Measurements from ENCODE around the gene MPO.

Gene MPO

DNA sequence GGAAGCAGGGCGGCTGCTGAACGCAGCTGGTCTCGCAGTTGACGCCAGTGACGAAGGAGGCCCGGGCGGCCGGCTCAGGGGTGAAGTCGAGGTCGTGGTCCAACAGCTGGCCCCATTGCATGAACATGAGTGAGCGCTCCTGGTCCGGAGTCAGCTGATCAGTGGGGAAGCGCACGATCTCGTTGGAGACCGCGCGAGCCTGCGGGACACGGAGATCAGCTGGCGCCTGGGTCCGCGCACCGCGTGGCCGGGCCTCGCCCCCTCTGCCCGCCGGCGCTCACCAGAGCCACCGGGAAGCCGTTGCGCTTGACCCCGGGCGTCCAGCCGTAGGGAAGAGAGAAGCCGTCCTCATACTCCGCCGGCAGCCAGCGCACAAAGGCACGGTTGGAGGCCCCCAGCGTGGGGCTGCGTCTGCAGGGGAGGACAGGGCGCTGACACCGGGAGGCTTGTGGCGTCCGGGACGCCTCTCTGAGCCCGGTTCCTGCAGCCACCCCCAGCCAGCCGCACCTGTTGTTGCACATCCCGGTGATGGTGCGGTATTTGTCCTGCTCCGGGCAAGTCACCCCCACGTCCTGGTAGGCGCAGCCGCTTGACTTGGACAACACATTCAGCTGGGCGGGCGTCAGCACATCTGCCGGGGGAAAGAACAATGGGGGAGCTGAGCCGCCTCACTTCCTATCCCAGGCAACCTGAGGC lies 1.6 kb downstream of the MPO start:
- no peak for DNase-seq (ENCODE audit: low read depth)

DNA sequence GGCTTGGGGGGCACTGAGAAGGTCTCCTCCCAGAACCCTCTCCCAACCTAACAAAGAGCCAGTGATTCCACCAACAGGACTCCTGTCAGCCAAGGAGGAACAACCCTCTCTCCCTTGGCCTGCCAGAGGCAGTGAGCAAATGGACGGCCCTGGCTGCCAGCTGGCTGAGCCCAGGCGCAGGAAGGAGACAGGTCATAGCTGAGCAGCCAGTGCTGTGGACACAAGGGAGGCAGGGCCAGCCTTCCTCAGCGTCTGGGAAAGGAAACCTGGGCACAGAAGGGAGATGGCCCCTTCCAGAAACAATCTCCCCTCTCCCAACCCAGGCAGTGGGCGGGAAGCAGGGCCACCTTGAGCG lies 2.1 kb downstream of the MPO start:
- DNase-seq (ENCODE audit: low read depth): no peak

DNA sequence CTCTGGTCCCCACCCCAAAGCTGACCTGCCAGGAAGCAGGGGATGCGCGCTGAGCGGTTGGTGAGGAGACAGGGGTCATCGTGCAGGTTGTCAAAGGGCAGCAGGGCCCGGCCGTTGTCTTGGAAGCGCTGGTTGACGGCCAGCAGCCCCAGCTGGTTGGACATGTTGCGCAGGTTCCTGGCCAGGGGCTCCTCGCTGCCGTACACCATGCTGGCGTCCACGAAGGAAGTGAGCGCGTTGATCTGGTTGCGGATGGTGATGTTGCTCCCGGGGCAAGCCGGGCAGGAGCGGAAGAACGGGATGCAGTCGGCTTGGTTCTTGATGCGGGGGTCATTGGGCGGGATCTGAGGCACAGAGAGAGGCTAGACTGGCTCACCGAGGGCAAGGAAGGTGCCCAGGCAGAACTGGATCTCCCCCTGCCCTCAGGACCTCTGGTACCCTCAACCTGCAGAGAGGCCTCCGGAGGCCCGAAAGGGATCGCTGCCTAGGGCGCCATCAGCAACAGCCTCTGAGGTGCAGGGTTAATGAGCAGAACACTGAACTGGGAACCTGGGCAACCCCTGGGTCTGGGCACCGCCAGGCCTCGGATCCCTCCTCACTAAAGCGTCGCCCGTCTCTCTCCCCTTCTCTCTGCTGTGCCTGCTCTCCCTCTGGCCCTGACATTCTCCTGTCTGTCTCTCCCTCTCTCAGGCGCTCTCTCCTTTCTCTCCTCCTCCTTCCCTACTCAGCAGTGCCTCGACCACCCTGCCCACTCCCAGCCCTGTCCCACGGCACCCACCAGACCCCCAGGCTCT lies 2.7 kb downstream of the MPO start:
- DNase-seq (ENCODE audit: low read depth): no peak

DNA sequence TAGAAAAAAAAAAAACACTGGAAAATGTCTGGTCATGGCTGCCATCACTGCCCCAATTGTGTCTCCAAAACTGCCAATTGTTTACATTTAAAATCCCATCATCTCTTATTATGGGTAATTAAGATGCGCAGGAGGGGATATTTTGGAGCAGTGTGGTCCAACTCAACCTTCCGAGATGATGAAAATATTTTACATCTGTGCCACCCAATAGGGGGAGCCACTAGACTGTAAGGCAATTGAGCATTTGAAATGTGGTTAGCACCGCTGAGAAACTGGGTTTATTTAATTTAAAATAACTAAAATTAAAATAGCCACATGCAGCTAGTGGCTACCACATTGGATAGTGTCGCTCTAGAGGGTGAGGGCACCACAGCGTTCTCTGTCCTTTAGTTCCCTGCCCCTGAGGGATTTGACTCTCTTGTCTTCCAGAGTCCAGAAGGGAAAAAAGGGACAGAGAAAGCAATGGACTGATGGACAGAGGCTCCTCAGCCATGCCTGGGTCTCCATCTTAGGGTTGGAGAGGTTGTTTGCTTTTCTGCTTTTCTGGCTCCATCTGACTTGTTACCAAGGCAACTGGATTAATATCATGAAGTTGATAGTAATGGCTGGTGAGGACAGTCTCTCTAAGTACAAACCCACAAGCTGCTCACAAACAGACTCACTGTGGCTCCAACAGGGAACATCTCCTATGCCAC lies 3.5 kb downstream of the MPO start:
- DNase-seq (ENCODE audit: low read depth): no peak

DNA sequence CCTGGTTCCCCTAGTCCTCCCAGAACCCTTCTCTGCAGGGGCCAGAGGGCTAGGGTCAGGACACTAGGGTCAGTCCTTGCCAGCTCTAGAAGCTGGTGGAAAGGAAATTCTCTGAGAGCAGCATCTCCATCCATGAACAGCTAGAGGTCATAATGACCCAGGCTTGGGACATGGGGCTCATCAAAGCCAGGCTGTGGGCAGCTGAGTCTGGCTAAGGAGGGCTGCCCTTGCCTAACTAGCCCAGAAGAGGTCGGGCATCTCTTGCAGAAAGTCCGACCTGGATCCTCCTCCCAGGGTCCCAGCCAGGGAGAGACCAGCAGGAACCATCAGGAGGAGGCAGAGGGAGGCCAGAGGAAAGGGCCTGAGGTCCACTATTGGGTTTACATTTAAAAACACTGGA lies 4.3 kb downstream of the MPO start:
- no peak for DNase-seq (ENCODE audit: low read depth)

DNA sequence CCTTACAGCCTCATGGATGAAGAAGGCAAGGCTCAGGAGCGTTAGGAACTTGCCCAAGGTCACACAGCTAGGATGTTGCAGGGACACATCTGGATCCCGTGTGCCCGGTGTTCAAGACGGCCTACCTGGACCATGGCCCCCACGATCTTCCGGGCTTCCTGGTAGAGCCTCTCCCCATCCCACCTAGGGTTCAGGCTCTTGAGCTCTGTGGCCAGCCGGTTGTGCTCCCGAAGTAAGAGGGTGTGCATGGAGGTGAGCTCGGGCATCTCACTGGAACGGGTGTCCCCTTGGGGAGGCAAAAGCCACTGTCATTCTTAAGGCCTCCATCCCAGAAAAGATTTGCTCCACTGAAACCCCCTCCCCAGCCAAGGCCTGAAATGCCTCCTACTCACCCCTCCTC lies 5.3 kb downstream of the MPO start:
- DNase-seq (ENCODE audit: low read depth): no peak

DNA sequence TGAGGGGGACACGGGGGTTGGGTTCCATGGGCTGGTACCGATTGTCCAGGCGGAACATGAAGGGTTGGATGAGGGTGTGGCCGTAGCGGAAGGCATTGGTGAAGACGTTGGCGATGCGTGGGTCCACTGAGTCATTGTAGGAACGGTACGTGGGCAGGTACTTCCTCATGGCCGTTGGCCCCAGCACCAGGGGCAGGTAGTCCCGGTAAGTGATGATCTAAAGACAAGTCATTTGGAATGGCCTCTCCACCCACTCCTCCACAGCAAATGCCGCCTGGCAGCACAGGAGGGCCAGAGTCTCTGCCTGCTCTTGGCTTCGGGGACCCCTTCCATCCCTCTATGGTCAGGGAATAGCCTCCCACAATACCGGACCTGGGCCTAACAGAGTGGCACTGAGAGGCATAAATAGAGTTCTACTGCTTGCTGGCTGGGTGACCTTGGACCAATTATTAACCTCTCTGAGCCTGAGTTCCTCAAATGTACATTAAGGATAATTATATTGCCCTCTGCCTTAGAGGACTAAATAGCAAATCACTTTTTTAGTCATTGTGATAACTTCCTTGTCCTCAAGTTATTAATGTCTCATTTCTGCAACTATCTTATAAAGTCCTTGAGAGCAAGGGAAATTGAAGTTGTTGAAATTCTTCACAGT lies 7.2 kb downstream of the MPO start:
- no peak for DNase-seq (ENCODE audit: low read depth)

DNA sequence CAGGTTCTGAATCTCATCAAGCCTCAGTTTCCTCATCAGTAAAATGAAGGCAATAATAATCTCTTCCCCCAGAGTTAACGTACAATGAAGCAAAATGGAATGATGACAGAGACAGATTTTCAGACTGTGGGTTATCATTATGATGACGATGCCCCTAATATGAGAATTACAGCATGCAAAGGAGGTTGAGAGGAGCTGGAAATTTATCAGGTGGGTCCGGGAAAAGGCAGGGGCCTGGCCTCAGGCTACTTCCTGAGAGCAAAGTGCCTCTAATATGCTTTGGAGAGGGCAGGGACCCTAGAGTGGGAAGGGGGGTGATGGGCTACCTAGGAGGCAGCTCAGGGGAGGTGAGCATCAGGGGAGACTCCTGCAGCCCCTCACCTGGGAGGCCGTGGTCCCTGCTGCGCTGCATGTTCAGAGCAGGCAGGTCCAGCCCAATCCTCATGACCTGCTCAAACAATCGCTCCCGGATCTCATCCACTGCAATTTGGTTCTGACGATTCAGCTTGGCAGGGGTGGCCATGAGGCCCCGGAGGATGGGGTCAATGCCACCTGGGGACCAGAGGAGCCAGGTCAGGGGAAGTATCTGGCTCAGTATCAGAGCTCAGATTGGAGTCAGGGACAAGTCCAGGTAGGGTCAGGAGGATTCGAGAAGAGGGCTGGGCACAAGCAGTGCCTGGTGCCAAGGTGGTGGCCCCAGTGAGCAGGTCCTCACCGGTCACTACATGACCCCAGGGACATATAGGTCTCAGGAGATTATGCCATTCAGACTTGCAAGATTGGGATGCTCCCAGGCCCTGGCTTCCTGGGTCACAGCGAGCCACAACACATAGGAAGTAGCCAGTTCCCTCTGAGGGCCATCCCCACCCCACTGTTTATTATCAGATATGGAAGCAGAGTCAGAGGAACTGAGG lies 8.1 kb downstream of the MPO start:
- no peak for DNase-seq (ENCODE audit: low read depth)

DNA sequence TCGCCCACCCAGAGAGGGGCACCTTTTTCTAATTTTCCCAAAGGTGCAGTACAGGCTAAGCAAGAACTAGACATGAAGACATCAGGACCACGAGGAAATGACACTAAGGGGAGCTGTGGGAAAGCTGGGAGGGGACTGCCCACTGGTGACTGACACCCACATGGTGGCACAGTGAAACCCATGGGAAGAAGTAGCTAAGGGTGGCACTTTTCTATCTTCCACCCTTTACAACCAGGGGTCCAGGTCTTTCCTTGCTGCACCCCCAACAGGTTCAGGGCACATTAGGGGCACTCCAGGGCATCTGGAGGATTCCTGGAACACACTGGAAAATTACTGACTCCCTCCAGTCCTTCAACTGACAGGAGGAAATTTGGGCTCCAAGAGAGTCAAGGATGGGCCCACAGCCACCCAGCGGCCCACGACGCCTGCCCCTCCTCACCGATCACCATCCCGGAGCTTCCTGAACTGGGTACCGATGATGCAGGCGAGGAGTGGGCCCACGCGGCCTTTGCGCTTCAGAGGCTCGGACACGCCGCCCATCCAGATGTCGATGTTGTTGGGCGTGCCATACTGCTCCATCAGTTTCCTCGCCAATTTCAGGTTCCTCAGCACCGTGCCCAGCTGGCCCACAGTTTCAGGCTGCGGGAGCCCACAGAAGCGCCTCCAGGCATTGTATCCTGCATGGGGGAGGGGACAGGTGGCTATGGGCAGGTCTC lies 9.4 kb downstream of the MPO start:
- no peak for DNase-seq (ENCODE audit: low read depth)

DNA sequence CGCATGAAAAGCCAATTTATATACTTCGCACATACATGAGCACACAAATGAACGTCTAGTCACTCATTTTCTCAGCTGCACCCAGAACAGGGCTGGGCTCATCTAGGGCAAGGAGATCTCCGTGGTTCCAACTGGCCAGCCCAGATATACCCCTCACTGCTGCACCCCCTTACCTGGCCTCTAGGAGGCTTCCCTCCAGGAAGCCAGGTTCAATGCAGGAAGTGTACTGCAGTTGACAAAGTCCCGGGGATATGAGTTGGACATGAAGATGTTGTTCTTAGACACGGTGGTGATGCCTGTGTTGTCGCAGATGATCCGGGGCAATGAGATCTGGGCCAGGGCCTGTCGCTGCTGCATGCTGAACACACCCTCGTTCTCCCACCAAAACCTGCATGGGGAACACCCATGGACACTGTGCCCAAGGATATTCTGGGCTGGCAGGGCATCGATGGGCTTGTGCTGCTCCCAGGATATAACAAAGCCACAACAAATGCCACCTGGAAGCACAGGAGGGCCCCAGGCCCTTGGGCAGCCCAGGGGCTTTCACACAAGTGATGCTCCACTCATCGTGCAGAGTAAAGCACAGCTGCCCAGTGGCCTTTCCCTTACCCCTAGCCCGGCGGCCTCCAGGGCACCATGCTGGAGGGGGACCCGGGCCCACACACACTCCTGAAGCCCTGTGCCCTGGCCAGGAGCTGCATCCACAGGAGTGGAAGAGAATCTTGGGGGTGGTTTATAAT lies 10.1 kb downstream of the MPO start:
- no peak for DNase-seq (ENCODE audit: low read depth)

DNA sequence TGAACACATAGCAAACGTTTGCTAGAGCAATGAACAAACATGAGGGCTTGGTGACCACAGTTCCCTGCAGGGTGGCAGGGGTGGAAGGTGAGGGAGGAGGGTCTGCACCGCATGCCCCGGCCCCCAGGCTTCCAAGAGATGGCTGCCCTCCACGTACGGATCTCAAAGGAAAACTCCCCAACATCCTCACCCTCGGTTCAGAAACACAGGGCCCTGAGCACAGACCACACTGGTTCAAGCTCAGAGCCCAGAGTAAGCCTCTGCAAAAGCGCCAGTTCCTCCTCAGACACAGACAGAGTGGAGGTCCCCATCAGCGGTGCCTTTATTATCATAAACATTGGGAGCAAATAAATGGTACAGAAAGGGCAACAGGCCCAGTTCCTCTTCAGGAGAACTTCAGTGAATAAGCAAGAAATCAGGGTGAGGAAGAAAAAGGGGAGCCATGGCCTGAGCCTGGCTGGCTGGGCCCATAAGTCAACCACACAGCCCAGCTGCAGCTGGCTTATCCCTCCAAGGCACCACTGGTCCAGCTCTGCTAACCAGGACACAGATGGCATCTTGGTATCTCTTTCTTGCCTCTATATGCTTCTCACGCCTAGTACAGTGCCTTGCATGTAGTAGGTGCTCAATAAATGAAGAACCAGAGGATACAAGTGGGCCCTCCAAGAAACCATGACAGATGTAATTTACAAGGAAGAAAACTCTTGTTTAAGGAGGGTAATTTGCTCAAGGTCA lies 11.0 kb downstream of the MPO start:
- no peak for DNase-seq (ENCODE audit: low read depth)

DNA sequence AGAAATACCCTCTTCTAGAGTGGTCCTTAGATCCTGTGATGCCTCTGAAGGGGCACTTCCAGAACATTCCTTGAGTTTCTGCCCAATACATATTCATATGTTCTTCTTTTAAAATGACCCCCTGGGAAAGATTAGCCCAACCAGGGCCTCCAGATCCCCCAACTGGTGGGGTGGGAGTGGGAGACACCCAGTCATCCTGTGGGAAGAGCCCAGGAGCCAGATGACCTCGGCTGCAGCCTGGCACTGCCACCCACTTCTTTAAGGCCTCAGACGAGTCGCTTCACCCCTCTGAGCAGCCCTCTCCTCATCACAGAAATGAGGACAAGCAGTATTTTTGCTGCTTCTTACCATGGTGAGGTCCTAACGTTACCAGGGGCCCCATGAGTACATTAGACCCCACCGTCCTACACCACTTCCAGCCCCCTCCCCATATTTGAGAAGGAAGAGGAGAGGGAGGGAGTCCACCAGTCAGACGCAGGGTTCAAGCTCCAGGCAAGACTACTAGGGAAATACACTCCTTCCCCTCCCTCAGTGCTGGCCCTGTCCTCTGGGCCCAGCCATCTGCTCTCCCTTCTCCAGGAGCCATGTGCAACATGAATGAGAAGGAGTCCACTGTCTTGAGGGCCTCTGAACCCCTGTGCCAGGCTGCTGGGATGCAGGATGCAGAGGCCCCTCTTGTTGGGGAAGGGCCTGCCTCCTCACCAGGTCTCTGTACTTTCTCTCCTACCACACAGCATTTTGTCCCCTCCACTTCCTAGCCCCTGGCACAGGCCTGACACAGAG lies 11.8 kb downstream of the MPO start:
- DNase-seq (ENCODE audit: low read depth): no peak

DNA sequence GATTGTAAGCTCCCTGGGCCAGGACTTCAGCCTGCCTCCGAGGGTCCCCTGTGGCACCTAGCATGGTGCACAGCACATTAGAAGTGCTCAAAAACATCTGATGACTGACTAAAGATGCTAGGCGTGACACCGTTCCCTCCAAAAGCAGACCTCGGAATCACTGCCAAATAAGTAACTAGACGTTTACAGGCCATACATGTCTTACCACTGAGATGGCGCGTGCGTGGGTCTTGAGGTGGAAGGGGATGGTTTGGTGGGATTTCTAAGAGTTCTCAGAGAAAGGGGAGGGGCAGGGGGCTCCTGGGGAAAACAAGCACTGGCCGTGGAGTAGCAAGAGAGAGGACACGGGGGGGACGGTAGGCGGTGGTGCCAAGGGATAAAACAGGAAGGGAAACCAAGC lies 12.4 kb downstream of the MPO start:
- no peak for DNase-seq (ENCODE audit: low read depth)

DNA sequence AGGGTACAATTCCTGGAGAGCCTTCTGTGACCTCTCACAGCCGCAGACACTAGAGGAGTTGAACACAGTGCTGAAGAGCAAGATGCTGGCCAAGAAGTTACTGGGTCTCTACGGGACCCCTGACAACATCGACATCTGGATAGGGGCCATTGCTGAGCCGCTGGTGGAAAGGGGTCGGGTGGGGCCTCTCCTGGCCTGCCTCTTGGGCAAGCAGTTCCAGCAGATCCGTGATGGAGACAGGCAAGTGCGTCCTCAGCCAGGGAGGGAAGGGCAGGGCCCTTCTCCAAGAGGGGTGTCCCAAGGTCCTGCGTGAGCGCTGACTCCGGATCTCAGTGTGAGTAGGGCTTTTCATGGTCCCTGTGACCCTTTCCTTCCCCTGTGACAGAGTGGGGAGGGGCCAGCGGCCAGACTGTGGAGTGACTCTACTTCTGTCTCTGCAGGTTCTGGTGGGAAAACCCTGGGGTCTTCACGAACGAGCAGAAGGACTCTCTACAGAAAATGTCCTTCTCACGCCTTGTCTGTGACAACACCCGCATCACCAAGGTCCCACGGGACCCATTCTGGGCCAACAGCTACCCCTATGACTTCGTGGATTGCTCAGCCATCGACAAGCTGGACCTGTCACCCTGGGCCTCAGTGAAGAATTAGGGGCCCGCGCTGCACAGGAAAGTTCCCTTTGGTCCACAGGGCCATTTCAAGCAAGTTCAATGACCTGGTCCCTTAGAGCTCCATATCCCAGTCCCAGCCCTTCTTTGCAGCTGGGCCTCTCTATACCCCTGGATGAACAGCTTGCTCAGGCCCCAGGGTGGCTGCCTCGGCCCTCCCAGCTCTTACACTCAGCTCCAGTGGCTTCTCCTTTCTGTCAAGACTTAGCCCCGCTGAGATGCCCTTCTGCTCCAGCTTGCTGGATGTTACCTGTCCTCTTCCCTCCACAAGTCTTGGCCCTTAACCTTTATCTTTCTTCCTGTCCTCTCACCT lies 13.1 kb downstream of the MPO start:
- DNase-seq (ENCODE audit: low read depth): no peak

DNA sequence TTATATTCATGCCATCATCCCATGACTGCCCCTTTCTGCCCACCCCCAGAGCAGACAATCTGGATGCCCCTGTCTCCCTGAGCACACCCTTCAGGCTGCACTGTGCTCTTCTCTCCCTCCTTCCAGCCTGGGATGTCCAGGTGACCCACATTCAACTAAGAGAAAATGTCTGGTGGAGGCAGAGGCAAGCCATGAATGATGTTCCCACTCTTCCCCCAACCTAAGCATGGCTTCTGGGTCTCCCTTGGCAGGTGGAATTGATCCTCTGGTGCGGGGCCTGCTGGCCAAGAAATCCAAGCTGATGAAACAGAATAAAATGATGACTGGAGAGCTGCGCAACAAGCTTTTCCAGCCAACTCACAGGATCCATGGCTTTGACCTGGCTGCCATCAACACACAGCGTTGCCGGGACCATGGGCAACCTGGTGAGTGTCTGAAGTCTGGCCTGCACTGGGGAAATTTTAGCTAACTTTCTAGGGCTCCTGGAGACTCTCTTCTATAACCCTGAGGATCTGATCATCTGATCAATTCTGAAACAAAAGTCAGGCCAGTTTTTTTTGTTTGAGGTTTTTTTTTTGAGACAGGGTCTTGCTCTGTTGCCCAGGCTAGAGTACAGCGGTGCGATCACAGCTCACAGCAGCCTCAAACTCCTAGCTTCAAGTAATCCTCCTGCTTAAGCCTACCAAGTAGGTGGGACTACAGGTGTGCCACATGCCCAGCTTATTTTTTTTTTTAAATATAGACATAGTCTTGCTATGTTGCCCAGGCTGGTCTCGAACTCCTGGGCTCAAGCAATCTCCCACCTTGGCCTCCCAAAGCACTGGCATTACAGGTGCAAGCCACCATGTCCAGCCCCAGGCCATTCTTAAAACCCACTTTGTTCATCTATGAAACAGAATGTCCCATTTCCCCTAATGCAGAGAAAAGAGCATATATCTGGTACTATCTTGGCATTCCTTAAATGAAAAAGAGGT lies 14.5 kb downstream of the MPO start:
- no peak for DNase-seq (ENCODE audit: low read depth)

DNA sequence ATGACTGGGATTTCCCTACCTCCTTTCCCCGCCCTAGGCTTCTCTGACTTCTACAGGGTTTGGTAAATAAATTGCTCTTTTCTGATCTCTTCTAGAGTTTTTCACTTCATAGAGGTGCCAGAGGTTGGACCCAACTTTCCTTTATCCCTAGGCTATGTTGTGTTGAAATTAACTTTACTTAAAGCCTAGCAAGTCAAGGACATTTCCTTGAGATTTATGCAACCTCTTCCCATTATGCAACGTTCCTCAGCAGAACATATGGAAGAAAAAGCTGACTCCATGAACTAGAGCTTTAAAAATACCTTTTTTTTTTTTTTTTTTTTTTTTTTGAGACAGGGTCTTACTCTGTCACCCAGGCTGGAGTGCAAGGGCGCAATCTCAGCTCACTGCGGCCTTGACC lies 15.5 kb downstream of the MPO start:
- no peak for DNase-seq (ENCODE audit: low read depth)
